HuH-7 (cell line): Measurements from ENCODE around the gene DNAJB6.

Experiments used
- DNase-seq: peaks from one replicate; pipeline ENCODE4 v3.0.0; 2011; ENCODE audit warnings: low spot score

DNAJB6 gene

DNA sequence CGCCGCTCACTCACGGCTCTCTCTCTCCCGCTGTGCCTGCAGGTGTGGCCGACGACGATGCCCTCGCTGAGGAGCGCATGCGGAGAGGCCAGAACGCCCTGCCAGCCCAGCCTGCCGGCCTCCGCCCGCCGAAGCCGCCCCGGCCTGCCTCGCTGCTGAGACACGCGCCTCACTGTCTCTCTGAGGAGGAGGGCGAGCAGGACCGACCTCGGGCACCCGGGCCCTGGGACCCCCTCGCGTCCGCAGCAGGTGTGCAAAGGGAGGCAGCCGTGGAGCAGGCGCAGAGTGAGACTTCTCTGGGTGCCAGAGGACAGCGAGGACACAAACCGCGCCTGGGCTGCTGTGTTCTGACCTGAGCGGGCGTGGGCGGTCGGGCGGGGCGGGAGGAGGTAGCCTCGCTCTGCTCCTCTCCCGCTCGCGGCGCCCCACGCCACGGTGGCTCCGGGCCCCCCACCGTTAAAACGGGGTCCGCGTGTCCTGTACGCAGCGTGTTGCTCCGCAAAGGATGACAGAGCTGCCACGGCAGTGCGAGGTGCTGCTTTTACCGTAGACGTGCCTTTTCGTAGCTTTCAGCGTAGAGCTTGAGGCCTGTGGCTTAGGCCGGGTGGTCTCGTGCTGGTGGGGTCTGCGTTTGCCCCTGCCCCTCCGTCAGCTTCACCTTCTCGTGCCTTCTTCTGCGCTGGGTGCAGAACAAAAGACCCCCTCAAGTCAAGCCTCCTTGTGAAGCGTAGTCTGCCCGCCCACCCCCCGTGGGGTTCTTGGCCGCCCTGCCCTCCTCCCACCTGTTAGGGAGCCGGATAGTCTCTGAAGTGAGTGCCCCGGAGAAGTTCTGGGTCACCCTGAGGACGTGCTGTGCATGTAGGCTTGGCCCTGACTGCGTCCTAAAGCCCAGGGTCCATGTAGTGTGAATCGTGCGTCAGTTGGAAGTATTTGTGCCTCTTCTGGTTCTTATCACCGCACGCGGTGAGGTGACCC lies 73.2 kb downstream of the DNAJB6 start:
- DNase-seq, result no peak

DNA sequence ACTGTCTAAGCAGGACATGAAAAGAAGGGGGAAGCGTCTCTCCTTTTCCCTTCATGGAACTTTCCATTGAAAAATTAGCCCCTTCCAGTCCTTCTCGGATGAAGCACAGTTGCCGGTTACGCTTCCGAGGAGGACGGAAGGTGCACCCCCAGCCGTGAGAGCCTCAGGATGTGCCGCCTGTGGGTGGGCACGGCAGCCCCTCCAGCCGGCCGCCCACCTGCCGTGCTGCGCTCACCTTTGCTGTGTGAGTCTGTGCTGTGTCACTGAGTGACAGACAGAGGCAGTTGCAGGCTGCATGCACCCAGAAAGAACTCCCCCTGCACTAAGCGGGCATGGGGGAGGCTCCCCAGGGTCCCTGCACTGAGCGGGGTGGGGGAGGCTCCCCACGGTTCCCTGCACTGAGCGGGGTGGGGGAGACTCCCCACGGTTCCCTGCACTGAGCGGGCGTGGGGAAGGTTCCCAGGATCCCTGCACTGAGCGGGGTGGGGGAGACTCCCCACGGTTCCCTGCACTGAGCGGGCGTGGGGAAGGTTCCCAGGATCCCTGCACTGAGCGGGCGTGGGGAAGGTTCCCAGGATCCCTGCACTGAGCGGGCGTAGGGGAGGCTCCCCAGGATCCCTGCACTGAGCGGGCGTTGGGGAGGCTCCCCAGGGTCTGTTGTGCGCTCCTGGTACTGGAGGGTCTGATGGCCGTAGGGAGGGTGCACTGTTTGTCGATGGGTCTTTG lies 74.2 kb downstream of the DNAJB6 start:
- DNase-seq, result no peak

DNA sequence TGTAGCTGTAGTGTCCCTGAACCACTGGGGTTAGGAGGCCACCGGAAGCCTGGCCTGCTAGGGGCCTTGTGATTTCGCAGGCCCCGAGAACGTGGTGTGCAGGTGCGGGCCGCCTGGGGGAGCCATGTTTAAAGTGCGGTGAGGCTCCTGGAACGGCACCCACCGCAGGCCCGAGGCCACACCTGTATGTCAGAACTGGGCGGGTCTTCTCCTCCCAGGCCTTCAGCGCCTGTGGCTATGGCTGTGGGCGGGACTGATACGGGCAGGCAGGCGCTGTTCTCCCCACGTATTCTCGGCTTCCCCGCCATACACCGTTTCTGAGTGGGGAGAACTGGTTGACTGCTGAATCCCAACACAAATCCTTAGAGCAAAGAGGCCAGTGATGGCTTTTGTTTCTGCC lies 74.8 kb downstream of the DNAJB6 start:
- no peak for DNase-seq

DNA sequence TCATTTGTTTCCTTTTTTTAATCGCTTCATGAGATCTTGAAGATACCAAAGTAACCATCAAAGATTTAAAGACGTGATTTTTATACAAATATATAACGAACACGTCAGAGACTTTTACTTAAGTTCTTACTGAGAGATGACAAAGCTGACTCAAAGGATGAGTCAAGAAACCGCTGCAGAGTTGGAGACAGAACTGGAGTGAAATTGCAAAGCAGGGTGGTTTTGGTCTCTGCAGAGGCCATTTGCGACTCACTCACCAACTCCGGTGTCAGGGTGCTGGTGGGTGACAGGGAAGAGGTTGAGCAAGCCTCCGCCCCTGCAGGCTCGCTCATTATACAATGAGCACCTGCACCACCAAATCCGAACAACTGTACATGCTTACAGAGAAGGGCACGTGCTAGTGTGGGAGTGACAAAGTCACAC lies 75.2 kb downstream of the DNAJB6 start:
- DNase-seq, result no peak

DNA sequence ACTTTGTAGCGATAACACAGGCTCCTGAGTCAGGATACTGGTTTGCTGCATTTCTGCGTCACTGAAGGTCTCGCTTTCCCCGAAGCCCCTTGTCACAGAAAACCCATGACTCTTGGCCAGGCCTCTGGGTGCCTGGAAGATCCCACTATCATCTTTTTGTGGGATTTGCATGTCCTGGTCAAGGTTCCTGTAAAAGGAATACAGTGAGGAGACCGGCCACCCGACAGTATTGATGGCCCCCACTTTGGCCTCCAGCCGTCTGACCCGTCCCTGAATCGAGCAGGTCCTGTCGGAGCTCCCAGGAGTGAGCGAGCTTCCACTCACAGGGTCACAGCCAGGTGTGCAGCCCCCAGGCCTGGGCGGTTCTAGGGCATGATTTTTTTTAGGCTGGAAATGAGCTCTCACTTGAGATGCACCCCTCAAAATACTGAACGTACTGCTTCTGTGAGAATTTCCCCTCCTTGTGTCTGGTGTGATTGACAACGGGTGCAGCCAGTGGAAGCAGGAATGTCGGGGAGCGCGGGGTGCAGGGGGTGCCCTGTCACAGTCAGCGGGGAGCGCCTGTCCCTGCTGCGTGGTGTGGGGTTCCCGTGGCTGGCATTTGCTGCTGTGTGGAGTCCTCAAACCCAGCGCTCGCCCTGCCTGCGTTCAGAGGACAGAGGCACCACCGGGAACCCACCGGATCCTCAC lies 75.8 kb downstream of the DNAJB6 start:
- no peak for DNase-seq

DNA sequence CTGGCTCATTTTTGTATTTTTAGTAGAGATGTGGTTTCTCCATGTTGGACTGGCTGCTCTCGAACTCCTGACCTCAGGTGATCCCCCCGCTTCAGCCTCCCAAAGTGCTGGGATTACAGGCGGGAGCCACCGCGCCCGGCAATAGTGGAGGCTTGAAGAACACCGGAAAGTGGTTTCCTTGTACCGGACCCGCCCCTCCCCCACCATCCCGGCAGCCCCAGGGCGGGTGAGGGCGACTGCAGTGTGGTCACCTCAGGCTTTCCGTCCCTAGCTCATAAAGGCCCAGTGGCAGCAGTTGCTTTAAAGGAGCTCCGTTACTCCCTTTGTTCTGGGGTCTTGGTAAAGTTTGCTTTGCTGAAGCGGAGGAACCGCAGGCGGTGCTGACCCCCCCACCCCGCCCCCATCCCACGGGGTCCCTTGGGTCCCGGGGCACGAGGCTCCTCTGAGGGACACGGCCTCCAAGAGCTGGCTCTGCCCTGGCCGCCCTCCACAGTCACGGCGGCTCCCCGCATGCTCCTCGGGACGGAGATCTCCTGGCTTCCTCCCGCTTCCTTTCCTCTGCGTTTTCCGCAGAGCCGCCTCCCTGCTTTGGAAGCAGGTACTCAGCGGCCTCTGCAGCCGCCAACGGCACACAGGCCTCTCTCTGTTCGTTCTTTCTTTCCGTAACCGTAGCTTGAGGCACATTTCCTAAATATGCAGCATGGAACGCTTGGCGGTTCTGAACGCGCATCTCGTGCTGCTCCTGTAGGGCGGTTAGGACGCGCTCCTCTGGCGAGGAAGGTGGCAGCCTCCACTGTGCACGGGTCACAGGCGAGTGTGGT lies 77.3 kb downstream of the DNAJB6 start:
- no peak for DNase-seq

DNA sequence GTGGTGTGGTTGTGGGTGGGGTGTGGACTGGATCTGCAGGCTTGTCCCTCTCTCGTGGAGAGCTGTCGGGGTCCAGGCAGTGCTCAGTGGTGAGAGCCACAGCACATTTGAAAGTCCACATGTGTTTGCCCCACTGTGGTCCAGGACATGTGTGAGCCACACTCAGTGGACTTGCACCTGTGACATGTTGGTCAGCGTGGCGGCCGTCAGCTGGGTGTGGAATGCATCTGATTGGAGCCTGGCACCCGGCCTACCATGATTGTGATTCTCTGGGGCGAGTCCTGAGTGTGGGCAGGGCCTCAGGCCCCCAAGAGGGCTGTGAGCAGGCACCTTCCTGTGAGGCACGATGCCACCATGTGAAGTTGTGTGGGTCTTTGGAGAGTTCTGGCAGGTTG lies 77.9 kb downstream of the DNAJB6 start:
- no peak for DNase-seq

DNA sequence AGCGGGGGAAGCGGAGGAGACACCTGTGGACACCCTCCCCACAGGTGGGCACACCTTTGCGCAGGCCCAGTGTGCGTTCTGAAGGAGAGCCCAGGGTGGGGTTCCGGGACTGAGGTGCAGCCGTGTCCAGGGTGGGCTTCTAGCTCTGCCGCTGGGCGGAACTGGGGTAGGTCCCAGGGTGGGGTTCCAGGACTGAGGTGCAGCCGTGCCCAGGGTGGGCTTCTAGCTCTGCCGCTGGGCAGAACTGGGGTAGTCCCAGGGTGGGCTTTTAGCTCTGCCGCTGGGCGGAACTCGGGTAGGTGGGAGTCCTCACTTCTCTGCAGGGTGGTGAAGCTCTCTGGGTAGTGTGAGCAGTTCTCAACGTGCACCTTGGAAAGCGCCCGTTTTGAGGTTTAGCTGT lies 78.7 kb downstream of the DNAJB6 start:
- no peak for DNase-seq

DNA sequence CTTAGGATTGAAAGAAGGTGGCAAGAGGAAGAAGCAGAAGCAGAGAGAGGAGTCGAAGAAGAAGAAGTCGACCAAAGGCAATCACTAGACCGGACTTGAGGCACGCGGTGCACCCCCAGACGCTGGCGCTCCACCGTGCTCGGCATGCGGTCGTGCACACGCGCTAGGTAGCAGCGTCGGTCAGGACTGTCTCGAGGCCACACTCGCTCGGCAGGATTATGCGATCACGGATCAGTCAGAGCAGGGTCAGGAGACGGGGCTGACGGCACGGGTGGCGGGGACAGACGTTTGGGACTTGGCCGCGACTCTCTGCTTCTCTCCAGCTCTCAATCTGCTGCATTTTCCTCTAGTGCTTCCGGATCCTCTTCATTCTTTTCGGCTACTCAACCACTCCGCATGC lies 79.2 kb downstream of the DNAJB6 start:
- DNase-seq, result no peak

DNA sequence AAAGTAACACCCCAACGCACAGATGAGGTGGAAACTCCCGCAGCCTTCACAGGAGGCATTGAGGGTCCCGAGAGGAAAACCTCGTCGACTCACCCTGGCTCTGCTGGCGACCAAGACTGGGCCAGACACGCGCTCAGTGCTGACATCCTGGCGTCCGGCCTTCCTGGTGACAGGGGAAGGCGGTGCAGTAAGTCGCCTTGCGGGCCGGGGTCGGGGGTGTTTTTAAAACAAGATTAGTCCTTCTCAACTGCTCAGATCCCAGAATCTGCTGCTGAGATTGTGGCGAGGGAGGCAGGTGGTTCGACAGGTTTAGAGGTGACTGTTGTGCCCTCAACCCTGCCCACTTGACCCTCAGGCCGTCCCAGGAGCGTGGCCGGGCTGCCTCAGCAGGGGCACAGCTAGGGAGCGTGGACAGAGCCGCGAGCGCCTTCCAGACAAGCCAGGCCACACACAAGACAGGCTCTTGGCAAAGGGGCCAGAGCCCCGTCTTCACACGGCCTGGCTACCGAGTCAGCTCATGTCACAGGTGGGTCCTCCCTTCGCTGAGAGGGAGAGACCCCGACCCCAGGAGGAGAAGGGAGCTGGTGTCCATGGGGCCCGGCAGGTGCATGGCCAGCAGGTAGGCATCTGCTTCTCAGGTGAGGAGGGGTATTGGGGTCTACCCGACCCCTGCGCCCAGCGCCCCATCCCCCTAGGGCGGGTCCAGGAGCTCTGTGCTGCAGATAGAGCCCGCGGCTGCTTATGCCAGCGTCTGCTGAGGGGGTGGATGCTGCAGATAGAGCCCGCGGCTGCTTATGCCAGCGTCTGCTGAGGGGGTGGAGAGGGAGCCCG lies 81.6 kb downstream of the DNAJB6 start:
- DNase-seq, result no peak

DNA sequence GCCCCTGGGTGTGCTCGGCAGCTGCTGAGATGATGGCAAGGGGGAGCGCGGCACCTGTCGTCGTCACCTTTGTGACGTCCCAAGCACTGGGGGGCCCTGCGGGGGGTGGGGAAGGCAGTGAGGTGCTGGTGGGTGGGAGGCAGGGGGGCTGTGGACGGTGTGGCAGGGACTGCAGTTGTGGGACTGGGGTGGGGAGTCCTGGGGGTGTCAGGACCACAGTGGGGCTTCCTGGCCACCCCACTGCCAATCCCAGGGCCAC lies 82.2 kb downstream of the DNAJB6 start:
- no peak for DNase-seq

DNA sequence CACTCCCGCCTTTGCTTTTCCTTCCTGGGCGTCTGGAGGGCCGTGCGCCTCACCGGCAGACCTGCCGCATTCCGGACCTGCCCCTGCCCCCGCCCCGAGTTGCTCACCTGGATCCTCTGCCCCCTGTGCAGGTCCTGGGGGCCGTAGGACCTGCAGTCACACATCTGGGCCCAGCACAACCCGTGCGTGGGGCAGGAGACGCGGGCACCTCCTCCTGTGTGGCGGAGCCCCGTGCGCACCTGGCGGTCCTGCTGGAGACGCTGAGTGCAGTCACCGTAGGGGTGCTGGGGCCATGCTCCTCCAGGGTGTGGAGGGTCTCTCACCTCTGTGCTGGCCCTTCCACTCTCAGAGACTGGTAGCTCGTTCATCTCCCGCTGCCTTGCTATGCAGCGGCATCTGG lies 85.5 kb downstream of the DNAJB6 start:
- DNase-seq, result no peak

DNA sequence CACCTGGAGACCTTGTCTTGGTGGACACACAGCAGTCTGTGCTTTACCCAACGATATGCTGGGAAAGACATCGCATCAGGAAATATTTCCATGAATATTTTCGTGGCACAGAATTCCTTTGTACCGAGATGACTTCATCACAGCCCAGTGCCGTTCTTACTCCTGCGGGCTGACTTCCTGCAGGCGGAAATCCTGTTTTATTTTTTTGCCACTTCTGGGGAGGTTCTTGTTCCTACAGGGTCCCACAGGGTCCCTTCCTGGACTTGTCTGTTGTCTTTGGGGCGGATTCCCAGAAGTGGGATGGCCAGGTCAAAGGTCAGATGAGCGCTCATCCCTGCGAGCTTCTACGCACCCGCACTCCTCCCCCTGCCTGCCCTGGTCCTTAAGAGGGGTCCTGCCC lies 86.5 kb downstream of the DNAJB6 start:
- no peak for DNase-seq

DNA sequence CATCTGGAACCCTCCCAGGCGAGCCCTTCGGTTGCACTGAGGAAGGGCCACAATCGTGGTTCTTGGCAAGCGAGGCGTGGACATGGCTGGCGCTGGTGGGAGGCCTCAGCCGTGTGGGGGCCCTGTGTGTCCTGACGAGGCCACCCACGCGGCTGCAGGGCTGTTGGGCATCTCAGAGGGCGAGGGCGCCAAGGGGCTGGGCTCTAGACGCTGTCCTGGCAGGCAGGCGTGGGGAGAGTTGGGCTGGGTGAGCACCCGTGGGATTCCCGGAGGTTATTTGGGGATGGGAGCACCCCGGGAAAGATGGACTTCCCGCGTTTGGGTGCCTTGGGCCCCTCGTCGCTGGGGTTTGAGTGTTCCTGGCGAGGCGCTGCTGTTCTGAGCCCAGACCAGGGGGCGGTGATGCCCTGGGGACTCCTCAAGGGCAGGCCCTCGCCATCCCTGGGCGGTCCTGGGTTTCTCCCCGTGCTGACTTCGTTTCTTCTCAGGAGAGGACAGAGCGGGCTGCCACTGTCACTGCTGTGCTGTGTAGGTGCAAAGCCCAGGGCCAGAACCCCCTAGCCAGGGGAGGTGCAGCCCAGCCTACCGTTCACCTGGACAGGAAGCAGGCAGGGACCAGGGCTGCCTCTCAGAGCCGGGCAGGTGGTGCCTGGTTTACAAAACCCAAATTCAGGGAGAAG lies 87.2 kb downstream of the DNAJB6 start:
- DNase-seq, result no peak

DNA sequence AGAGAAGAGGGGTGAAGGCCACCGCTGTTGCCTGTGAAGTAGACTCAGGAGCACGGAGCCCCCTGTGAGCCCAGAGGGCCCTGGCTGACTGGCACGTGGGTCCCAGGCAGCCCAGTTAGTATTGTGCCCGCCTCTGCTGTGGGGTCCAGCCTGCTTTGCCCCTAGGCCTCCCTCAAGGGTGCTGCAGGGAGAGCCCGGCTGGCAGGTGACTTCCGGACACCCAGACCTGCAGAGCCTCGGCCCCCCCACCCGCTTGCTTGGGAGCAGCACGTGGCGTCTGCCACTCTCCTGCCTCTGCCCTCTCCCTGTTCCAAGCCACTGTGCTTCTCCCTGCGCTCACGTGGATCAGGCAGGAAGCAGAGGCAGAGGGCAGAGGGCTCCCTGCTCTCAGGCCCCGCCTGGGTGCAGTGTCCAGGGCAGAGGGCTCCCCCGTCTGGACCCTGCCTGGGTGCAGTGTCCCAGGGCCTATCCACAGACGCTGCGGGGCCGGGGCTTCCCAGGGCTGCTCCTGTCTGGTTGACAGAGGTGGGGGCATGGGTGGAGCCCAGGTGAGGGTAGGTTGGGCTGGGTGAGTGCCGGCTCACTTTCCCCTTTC lies 88.4 kb downstream of the DNAJB6 start:
- no peak for DNase-seq

DNA sequence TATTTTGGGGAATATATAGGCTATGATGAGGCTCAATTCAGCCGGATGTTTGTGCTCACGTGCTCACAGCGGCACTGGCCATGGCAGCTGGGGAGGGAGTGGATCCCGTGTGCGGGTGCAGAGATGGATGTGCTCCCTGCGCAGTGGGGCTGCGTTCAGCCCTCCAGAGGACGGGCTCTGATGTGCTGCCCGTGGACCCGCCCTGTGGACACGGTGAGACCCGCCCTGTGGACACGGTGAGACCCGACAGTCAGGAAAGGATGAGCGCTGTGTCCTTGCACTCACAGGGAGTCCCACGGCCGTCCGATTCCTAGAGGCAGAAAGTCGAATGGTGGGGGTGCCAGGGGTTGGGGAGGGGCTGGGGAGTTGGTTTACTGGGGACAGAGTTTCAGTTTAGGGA lies 89.0 kb downstream of the DNAJB6 start:
- no peak for DNase-seq

DNA sequence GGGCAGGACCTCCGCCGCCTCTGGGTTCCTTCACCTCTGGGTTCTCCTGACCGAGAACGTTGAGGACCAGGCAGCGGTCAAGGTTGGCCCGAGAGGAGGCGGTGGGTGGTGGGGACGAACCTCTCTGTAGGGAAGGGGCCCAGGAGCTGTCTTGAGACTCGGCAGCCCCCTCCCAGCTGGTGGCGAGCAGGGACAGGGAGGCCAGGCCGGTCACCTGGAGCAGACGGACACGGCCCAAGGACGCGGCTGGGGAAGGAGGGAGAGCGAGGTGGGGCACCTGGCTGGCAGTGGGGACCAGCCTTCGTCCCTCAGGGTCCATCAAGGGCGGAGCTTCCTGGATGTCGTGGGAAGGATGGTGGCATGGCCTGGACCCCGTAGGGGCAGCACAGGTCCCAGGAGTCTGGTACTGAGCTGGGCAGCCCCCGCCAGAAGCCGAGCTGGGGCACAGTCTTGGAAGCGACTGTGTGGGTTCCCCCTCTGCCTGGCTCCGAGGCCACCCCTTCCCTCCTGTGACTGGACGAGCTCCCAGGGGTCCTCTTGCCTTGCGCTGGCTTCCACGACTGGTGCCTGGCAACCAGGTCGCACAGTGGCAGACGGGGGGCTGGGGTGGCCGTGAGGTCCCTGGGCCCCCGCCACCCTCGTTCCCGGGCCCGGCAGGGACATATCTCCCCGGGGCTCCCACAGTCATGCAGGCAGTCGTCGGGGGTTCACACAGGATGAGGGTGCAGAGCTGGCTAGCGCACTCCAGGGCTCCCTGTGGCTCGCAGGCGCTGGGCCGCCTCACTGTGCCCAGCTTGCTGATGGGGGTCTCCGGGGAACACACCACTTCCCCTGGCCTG lies 89.9 kb downstream of the DNAJB6 start:
- DNase-seq, result no peak

DNA sequence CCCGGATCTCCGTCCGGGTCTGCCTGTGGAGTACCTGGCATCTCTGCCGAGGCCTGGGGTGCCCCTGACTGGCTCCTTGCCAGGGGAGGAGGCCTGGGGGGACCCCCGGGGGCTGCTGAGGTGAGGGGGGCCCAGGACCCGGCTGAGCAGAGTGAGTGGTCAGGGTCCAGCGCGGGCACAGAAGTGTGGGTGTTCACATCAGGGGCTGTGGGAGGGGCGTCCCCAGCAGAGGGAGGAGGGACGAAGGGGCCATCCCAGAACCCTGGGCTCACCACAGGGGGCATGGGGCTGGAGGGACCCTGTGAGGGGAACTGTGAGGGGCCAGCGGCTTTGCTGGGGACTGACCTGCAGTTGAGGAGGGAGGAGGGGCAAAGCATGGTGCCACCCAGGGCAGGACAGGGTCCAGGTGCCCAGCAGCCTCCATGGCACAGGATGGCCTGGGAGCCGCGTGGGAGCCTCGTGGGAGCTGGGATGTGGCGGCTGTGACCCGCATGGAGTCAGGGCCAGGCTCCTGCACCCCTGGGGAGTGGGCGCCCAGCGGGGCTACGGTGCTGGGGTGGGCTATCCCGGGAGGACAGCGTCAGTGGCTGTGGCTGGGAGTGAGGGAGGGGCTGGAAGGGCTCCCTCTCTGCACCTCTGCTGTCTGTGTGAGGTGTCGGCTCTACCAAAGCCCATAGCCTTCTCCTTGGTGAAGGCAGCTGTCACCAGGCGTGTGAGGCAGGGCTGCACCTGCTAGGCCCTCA lies 91.2 kb downstream of the DNAJB6 start:
- DNase-seq, result no peak

DNA sequence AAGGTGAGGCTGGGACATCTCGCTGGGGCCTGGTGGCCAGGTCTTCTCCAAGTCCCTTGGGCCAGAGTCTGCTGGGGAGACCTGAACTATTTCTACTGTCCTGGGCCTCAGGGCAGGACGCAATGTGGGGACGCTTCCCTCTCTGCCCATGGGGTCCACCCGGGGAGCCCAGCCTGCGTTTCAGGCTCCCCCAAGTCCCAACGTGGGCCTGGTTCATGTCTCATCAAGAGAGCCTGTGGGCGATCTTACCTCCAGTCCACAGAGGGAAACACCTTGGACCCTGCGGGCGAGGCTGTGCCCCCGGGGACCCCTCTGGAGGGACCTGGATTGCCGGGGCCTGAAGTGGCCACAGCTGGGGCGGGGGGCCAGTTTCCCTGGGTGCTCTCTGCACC lies 91.7 kb downstream of the DNAJB6 start:
- DNase-seq, result no peak
